ENCODE data around the gene FAM168A.

DNA sequence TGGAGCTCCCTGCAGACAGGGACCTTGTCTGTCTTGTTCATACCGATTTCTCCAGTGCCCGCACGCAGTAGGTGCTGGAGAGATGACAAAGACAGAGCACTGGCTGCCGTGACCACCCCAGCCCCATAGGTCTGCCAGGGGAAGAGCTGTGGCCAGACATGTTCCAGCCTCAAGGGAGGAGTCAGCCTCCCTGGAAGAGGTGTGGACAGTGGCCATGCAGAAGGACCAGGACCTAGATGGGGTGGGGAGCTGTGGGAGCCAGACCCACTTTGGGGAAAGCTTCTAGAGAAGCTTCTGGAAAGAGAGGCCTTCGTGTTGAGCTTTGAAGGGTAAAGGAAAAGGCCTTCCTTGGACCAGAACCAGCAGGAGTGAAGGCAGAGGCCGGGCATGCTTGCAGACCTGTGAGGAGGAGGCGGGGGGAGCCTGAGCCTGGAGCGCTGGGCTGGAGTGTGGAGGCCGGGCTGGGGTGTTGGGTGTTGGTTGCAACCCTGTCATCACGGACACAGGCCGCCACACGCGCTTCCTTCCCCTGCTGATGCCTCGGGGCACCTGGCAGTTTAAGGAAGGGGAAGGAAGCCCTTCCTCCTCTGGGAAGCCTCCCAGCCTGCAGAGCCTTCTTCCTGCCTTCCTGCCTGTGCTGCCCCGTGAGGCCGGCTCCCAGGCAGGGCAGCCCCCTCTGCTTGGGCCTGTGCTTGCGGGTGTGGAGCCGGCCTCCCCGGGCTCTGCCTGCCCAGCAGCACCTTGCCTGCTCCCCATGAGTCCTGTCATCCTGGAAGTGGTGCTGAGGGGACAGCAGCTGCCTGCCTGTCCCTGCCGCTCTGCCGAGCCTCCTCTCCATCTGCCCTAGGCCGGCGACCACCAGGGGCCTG, 209.4 kb downstream of the FAM168A start:
- TF ChIP-seq, protein P1, sequence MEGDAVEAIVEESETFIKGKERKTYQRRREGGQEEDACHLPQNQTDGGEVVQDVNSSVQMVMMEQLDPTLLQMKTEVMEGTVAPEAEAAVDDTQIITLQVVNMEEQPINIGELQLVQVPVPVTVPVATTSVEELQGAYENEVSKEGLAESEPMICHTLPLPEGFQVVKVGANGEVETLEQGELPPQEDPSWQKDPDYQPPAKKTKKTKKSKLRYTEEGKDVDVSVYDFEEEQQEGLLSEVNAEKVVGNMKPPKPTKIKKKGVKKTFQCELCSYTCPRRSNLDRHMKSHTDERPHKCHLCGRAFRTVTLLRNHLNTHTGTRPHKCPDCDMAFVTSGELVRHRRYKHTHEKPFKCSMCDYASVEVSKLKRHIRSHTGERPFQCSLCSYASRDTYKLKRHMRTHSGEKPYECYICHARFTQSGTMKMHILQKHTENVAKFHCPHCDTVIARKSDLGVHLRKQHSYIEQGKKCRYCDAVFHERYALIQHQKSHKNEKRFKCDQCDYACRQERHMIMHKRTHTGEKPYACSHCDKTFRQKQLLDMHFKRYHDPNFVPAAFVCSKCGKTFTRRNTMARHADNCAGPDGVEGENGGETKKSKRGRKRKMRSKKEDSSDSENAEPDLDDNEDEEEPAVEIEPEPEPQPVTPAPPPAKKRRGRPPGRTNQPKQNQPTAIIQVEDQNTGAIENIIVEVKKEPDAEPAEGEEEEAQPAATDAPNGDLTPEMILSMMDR (IDR thresholded peaks at IDR 0.05) = no peak
- TF ChIP-seq EZH2 (IDR thresholded peaks at IDR 0.05) (no peak), EZH2phosphoT487 (IDR thresholded peaks at IDR 0.05) (no peak)
